HEK293T (cell line): ENCODE data around the gene DCUN1D4.

Experiments used
- ARNT ChIP-seq: fragments of 450-650 bp; IDR thresholded peaks from 2 replicates; pipeline ENCODE4 v1.6.1; 2017; ENCODE audit warnings: mild to moderate bottlenecking
- BHLHE40 ChIP-seq: fragments of 450-650 bp; IDR thresholded peaks from 2 replicates; pipeline ENCODE4 v1.6.1; 2016; ENCODE audit warnings: mild to moderate bottlenecking, moderate library complexity, borderline replicate concordance
- CTBP1 ChIP-seq: fragments of 450-650 bp; IDR thresholded peaks from 2 replicates; pipeline ENCODE4 v1.6.1; 2016; ENCODE audit warnings: borderline replicate concordance
- ELF4 ChIP-seq: fragments of 450-650 bp; IDR thresholded peaks from 2 replicates; pipeline ENCODE4 v1.6.1; 2017; ENCODE audit warnings: antibody characterized with exemption
- FOXA1 ChIP-seq: fragments of 450-650 bp; IDR thresholded peaks from 2 replicates; pipeline ENCODE4 v1.6.1; 2016; ENCODE audit warnings: mild to moderate bottlenecking
- FOXK2 ChIP-seq: fragments of 450-650 bp; IDR thresholded peaks from 2 replicates; pipeline ENCODE4 v1.6.1; 2016; ENCODE audit warnings: mild to moderate bottlenecking
- FOXM1 ChIP-seq: fragments of 450-650 bp; IDR thresholded peaks from 2 replicates; pipeline ENCODE4 v1.6.1; 2017; ENCODE audit warnings: mild to moderate bottlenecking, borderline replicate concordance
- HDGF ChIP-seq: fragments of 450-650 bp; IDR thresholded peaks from 2 replicates; pipeline ENCODE4 v1.6.1; 2017; ENCODE audit warnings: antibody characterized with exemption, borderline replicate concordance
- SUZ12 ChIP-seq: fragments of 450-650 bp; IDR thresholded peaks from 2 replicates; pipeline ENCODE4 v1.6.1; 2016; ENCODE audit warnings: mild to moderate bottlenecking
- TARDBP ChIP-seq: fragments of 450-650 bp; IDR thresholded peaks from 2 replicates; pipeline ENCODE4 v1.6.1; 2016
- ZNF384 ChIP-seq: fragments of 450-650 bp; IDR thresholded peaks from 2 replicates; pipeline ENCODE4 v1.6.1; 2016

DNA sequence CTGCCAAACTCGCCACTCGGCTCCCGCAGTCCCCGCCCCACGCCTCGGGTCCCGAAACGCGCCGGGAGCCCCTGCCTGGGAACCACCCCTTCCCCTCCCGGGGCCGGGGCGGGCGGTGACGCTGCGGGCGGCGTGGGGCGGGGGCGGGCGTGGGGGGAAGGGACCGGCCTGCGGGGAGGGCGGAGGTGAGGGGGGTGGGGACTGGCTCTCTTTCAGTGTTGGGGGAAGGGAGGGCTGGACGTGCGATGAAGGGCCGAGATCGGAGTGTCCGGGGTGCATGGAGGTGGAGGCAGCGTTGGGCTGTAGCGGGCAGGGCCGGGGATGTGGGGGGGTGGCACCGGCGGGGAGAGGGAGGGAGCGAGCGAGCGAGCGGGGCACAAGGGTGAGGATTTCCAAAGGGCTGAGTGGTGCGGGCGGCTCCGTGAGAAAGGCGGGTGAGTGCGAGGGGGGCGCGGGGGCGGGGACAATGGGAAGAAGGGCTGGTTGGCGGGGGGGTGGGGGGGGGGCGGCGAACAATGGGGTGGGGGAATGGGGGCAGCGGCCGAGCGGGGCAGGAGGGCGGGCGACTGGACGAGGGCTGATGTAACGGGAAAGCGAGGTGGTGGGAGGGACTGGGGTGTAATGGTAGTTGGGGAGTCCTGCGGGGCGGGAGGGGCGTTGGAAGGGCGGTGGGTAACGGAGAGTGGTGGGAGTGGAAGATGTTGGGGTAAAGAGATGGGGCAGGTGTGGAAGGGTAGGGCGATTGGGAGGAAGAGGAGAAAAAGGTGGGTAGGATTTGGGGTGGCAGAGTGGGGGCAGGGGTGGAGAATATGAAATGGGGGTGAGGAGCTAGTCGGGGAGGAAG, 578 bp downstream of the DCUN1D4 start:
- TF ChIP-seq FOXK2 (no peak), BHLHE40 (no peak), SUZ12 (no peak), ELF4 (no peak), ARNT (no peak), CTBP1 (no peak), TARDBP (no peak), HDGF (no peak), FOXA1 (no peak), FOXM1 (no peak), ZNF384 (no peak)
